ENCODE results near the gene PNPLA3. TPM values are rescaled to one million over a fixed set of nuclear protein-coding genes. Genes with fewer than 3 reads are reported as not detected.
A peak's percentile ranks its signal among the peaks of the same experiment; 100 is the strongest.

The PNPLA3 gene
- total RNA-seq, 1 donor from 2014 or later = 28.3 TPM

GRCh38 chr22:43951966-43952365 lies 28.4 kb downstream of the PNPLA3 start:
- Mint-ChIP-seq H3K27me3 (ENCODE audit: low read depth) (no peaks in the 10 kb centered on the region), H3K36me3 (ENCODE audit: low read depth) (no peaks in the 10 kb centered on the region), H3K4me3 (peak overlapping the region; percentile 47), H3K4me1 (peaks cover 31% of the 10 kb centered on the region), H3K9me3 (no peaks in the 10 kb centered on the region), H3K27ac (ENCODE audit: unreplicated experiment) (no peak overlapping the region)
- no peak for DNase-seq (ENCODE audit: low read depth, low spot score)
- no peak for TF ChIP-seq CTCF (conservative IDR thresholded peaks at IDR 0.05)

- no peaks in the 10 kb centered on the region for H3K36me3 Mint-ChIP-seq (ENCODE audit: low read depth)
- no peak for TF ChIP-seq CTCF (conservative IDR thresholded peaks at IDR 0.05)
These were observed 30.6 kb downstream of the PNPLA3 start for GRCh38 chr22:43953988-43954785.

GRCh38 chr22:43955040-43955882 lies 31.7 kb downstream of the PNPLA3 start, which contains the start of gene SAMM50:
Gene SAMM50, plus strand, starts transcription at chr22:43955442. Its CDS starts 136 bp downstream, at chr22:43955578.
- H3K27me3 Mint-ChIP-seq (ENCODE audit: low read depth) = no peaks in the 10 kb centered on the region
- H3K36me3 Mint-ChIP-seq (ENCODE audit: low read depth) = no peaks in the 10 kb centered on the region
- no peaks in the 10 kb centered on the region for H3K9me3 Mint-ChIP-seq
- DNase-seq (ENCODE audit: low read depth, low spot score) = peak; percentile 84
- H3K4me3 Mint-ChIP-seq = peak within 1 kb of the TSS; percentile 98
- H3K4me1 Mint-ChIP-seq = peaks cover 31% of the 10 kb centered on the region
- TF ChIP-seq CTCF (conservative IDR thresholded peaks at IDR 0.05) = no peak
- peak within 1 kb of the TSS; percentile 96 for H3K27ac Mint-ChIP-seq (ENCODE audit: unreplicated experiment)

More at GRCh38 chr22:43953988-43954785, 30.6 kb downstream of the PNPLA3 start:
- Mint-ChIP-seq H3K4me3 (peak overlapping the region; percentile 98), H3K4me1 (peaks cover 31% of the 10 kb centered on the region), H3K9me3 (no peaks in the 10 kb centered on the region), H3K27ac (ENCODE audit: unreplicated experiment) (peak overlapping the region; percentile 43), H3K27me3 (ENCODE audit: low read depth) (no peaks in the 10 kb centered on the region)
- no peak for DNase-seq (ENCODE audit: low read depth, low spot score)

- Mint-ChIP-seq H3K27me3 (ENCODE audit: low read depth) (no peaks in the 10 kb centered on the region), H3K9me3 (no peaks in the 10 kb centered on the region), H3K36me3 (ENCODE audit: low read depth) (no peaks in the 10 kb centered on the region), H3K4me3 (peak overlapping the region; percentile 98), H3K4me1 (peaks cover 31% of the 10 kb centered on the region), H3K27ac (ENCODE audit: unreplicated experiment) (peak overlapping the region; percentile 96)
- no peak for DNase-seq (ENCODE audit: low read depth, low spot score)
- TF ChIP-seq CTCF (conservative IDR thresholded peaks at IDR 0.05) = no peak
These were observed 32.5 kb downstream of the PNPLA3 start for GRCh38 chr22:43955883-43956782.

Measured in neural crest cell (in vitro differentiated cells).